ENCODE data around the gene CD177.
"Not testable (repeated sequence)": the region's sequence is repeated elsewhere in the genome, so short reads cannot be mapped to it uniquely, and the experiment has no call there.

DNA sequence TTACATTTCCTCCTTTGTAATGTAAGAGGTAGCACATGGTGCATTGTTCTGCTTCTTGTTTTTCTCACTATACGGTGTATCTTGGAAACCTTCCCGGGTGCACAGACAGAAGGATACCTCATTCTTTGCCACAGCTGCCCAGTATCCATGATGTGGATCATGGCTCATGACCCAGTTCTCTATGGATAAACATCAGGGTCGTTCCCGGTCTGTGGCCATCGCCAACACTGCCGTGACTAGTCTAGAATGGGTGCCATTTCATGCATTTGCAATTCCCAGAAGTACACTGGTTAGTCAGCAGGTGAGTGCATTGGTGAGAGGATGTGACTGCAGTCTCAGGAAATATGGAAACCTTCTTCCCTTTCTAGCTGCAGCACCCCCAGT is 38.1 kb downstream of the CD177 start:
- TF ChIP-seq CTCF, POLR2AphosphoS5, POLR2A, EP300 (IDR thresholded peaks at IDR 0.05): not testable (repeated sequence)
